ENCODE measurements around the gene IRF2BP2.

Gene IRF2BP2

DNA sequence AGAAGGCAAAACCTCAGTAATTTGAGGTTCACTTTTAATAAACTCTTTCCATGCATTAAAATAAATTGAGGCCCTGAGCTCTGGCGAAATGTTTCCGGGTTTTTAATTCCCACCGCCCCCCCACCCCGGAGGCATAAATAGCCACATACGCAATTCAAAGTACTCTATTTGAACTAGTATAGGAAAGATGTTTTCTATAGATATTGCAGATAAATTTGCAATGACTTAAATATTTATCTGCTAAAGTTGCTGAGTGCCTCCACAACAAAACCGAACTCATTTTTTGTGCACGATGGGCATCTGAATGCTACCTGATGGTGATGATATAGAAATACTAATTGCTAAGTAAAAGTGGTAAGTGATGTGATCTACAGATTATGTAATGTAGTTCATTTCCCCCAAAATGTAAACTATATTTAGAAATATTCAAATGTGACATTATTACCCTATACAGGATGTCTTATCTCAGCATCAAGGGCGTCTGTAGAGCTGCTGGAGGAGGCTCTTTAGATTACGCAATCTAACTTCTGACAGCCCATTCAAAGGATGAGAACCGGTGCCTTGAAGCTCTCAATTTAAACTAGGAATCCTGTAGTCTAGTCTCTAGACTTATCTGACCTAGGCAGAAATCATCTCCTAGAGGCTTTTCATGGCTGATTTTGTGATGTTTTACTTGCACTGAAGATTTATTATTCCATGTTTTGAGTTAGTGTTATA lies 8.5 kb downstream of the IRF2BP2 start (continued):
- TF ChIP-seq ZNF626 (tag by site-specific recombination; IDR thresholded peaks at IDR 0.05) (no peak), ZNF324 (tag by site-specific recombination; IDR thresholded peaks at IDR 0.05) (no peak), RBAK (tag by site-specific recombination; IDR thresholded peaks at IDR 0.05) (no peak), ZNF785 (tag by site-specific recombination; IDR thresholded peaks at IDR 0.05) (no peak), ZNF585B (tag by site-specific recombination; IDR thresholded peaks at IDR 0.05) (no peak), ZNF558 (tag by site-specific recombination; IDR thresholded peaks at IDR 0.05) (peak; percentile 31; the same call in 1 of the 2 replicates), ZNF350 (tag by site-specific recombination; IDR thresholded peaks at IDR 0.05) (no peak), ZNF555 (tag by site-specific recombination; conservative IDR thresholded peaks at IDR 0.05) (no peak), ZNF266 (tag by site-specific recombination; IDR thresholded peaks at IDR 0.05; ENCODE audit: low read depth) (no peak), ZSCAN30 (tag by site-specific recombination; IDR thresholded peaks at IDR 0.05) (peak; percentile 58; the same call in 1 of the 2 replicates), ZNF561 (tag by site-specific recombination; IDR thresholded peaks at IDR 0.05; ENCODE audit: borderline replicate concordance) (0 out of 2 replicates have a peak, but pooled peaks have one; percentile 48), REPIN1 (tag by site-specific recombination; IDR thresholded peaks at IDR 0.05; ENCODE audit: low read depth) (no peak), ZNF629 (tag by site-specific recombination; IDR thresholded peaks at IDR 0.05) (peak; percentile 59), ZNF624 (tag by site-specific recombination; IDR thresholded peaks at IDR 0.05) (no peak), ZNF747 (tag by site-specific recombination; IDR thresholded peaks at IDR 0.05) (no peak), ZBTB20 (tag by site-specific recombination; IDR thresholded peaks at IDR 0.05) (0 out of 2 replicates have a peak, but pooled peaks have one; percentile 5), ZNF121 (tag by site-specific recombination; IDR thresholded peaks at IDR 0.05) (no peak), OSR2 (tag by site-specific recombination; IDR thresholded peaks at IDR 0.05) (peak; percentile 75), TCF7L2 (IDR thresholded peaks at IDR 0.05; ENCODE audit: borderline replicate concordance, low read depth, low read length) (peak; percentile 60; the same call in 1 of the 2 replicates), GFI1B (tag by site-specific recombination; IDR thresholded peaks at IDR 0.05) (no peak), SP7 (tag by site-specific recombination; IDR thresholded peaks at IDR 0.05) (peak; percentile 71; the same call in 1 of the 2 replicates), ZNF707 (tag by site-specific recombination; IDR thresholded peaks at IDR 0.05) (no peak), ZEB2 (tag by site-specific recombination; IDR thresholded peaks at IDR 0.05) (peak; percentile 73; the same call in 1 of the 2 replicates), OVOL3 (tag by site-specific recombination; IDR thresholded peaks at IDR 0.05) (no peak), KLF9 (tag by site-specific recombination; IDR thresholded peaks at IDR 0.05; ENCODE audit: low read depth) (no peak), ZNF292 (tag by site-specific recombination; IDR thresholded peaks at IDR 0.05; ENCODE audit: borderline replicate concordance, low read depth) (no peak), ZNF596 (tag by site-specific recombination; IDR thresholded peaks at IDR 0.05) (no peak), ZNF670 (tag by site-specific recombination; IDR thresholded peaks at IDR 0.05; ENCODE audit: low read depth) (no peak), ZNF76 (tag by site-specific recombination; IDR thresholded peaks at IDR 0.05; ENCODE audit: borderline replicate concordance, low read depth) (no peak), ZFP41 (tag by site-specific recombination; IDR thresholded peaks at IDR 0.05; ENCODE audit: borderline replicate concordance) (no peak), KLF16 (tag by site-specific recombination; IDR thresholded peaks at IDR 0.05) (no peak)
- TF ChIP-seq, protein P1, sequence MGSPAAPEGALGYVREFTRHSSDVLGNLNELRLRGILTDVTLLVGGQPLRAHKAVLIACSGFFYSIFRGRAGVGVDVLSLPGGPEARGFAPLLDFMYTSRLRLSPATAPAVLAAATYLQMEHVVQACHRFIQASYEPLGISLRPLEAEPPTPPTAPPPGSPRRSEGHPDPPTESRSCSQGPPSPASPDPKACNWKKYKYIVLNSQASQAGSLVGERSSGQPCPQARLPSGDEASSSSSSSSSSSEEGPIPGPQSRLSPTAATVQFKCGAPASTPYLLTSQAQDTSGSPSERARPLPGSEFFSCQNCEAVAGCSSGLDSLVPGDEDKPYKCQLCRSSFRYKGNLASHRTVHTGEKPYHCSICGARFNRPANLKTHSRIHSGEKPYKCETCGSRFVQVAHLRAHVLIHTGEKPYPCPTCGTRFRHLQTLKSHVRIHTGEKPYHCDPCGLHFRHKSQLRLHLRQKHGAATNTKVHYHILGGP (tag by site-specific recombination; IDR thresholded peaks at IDR 0.05), result 0 out of 2 replicates have a peak, but pooled peaks have one; percentile 5
- TF ChIP-seq, protein P2, sequence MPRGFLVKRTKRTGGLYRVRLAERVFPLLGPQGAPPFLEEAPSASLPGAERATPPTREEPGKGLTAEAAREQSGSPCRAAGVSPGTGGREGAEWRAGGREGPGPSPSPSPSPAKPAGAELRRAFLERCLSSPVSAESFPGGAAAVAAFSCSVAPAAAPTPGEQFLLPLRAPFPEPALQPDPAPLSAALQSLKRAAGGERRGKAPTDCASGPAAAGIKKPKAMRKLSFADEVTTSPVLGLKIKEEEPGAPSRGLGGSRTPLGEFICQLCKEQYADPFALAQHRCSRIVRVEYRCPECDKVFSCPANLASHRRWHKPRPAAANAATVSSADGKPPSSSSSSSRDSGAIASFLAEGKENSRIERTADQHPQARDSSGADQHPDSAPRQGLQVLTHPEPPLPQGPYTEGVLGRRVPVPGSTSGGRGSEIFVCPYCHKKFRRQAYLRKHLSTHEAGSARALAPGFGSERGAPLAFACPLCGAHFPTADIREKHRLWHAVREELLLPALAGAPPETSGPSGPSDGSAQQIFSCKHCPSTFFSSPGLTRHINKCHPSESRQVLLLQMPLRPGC (tag by site-specific recombination; IDR thresholded peaks at IDR 0.05), result no peak; the same call in 1 of the 2 replicates
- TF ChIP-seq, protein P3, sequence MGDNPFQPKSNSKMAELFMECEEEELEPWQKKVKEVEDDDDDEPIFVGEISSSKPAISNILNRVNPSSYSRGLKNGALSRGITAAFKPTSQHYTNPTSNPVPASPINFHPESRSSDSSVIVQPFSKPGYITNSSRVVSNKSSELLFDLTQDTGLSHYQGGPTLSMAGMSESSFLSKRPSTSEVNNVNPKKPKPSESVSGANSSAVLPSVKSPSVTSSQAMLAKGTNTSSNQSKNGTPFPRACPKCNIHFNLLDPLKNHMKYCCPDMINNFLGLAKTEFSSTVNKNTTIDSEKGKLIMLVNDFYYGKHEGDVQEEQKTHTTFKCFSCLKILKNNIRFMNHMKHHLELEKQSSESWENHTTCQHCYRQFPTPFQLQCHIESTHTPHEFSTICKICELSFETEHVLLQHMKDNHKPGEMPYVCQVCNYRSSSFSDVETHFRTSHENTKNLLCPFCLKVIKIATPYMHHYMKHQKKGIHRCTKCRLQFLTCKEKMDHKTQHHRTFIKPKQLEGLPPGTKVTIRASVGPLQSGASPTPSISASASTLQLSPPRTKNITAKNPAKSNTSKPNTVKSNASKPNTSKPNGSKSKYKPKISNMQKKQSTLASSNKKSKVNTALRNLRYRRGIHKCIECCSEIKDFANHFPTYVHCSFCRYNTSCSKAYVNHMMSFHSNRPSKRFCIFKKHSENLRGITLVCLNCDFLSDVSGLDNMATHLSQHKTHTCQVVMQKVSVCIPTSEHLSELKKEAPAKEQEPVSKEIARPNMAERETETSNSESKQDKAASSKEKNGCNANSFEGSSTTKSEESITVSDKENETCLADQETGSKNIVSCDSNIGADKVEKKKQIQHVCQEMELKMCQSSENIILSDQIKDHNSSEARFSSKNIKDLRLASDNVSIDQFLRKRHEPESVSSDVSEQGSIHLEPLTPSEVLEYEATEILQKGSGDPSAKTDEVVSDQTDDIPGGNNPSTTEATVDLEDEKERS (tag by site-specific recombination; IDR thresholded peaks at IDR 0.05), result no peak

Data from HEK293 (cell line).